ENCODE data around the gene MYBBP1A. TPM values are rescaled to one million over a fixed set of nuclear protein-coding genes. Genes with fewer than 3 reads are reported as not detected.
"Not testable (repeated sequence)": the region's sequence is repeated elsewhere in the genome, so short reads cannot be mapped to it uniquely, and the experiment has no call there.

MYBBP1A gene
- total RNA-seq, 1 experiment from 2014 or later, result 163 TPM

- Mint-ChIP-seq H3K9me3 (no peaks in the 10 kb centered on the region), H3K4me1 (peaks cover 26% of the 10 kb centered on the region), H3K27me3 (ENCODE audit: low read depth) (peaks cover 40% of the 10 kb centered on the region), H3K4me3 (no peak overlapping the region), H3K27ac (no peak overlapping the region), H3K36me3 (no peaks in the 10 kb centered on the region)
- ChIA-PET POLR2A (interaction anchor here (0.6 to 1.2 kb wide), 2 partner anchors 12 to 13 kb away, joined by 3 read pairs; no protein-coding TSS in a partner anchor), CTCF (interaction anchor here (0.5 to 2.3 kb wide), 9 partner anchors 13 to 736 kb away, joined by 3 to 19 read pairs (median 3); partner anchors contain the start of gene NCBP3)
- DNase-seq (ENCODE audit: low spot score) (no peak), ATAC-seq (no peak)
- no peak for TF ChIP-seq TCF7 (CRISPR knock-in tag; IDR thresholded peaks at IDR 0.05; ENCODE audit: low read depth)
- TF ChIP-seq GTF2I (CRISPR knock-in tag; conservative IDR thresholded peaks at IDR 0.05), result no peak
- TF ChIP-seq ELF4 (CRISPR knock-in tag; IDR thresholded peaks at IDR 0.05; ENCODE audit: low read depth), result no peak
- TF ChIP-seq KAT7 (CRISPR knock-in tag; IDR thresholded peaks at IDR 0.05; ENCODE audit: borderline replicate concordance), result no peak
Measured at GRCh38 chr17:4582101-4582501, 26.9 kb upstream of the MYBBP1A start.

- Mint-ChIP-seq H3K27ac (no peak overlapping the region), H3K4me3 (no peak overlapping the region), H3K27me3 (ENCODE audit: low read depth) (peaks cover 25% of the 10 kb centered on the region), H3K36me3 (no peaks in the 10 kb centered on the region), H3K9me3 (no peaks in the 10 kb centered on the region), H3K4me1 (peaks cover 36% of the 10 kb centered on the region)
- ChIA-PET POLR2A (no interaction called here), CTCF (interaction anchor here (1.7 to 2.3 kb wide), 2 partner anchors 13 to 15 kb away, joined by 6 to 19 read pairs; no protein-coding TSS in a partner anchor)
- ATAC-seq, result no peak
- no peak for DNase-seq (ENCODE audit: low spot score)
- TF ChIP-seq CDX4 (CRISPR knock-in tag; IDR thresholded peaks at IDR 0.05; ENCODE audit: borderline replicate concordance), result no peak
- TF ChIP-seq E2F5 (CRISPR knock-in tag; IDR thresholded peaks at IDR 0.05), result no peak
- no peak for TF ChIP-seq ATF3 (CRISPR knock-in tag; conservative IDR thresholded peaks at IDR 0.05)
- no peak for TF ChIP-seq E2F4 (CRISPR knock-in tag; IDR thresholded peaks at IDR 0.05; ENCODE audit: borderline replicate concordance, low read depth)
- no peak for TF ChIP-seq ZNF416 (CRISPR knock-in tag; IDR thresholded peaks at IDR 0.05)
- no peak for TF ChIP-seq SP1 (CRISPR knock-in tag; conservative IDR thresholded peaks at IDR 0.05)
- TF ChIP-seq MYBL2 (CRISPR knock-in tag; IDR thresholded peaks at IDR 0.05), result no peak
- TF ChIP-seq ZNF121 (CRISPR knock-in tag; IDR thresholded peaks at IDR 0.05), result no peak
- TF ChIP-seq NFYB (CRISPR knock-in tag; conservative IDR thresholded peaks at IDR 0.05; ENCODE audit: low read depth), result no peak
- TF ChIP-seq SMAD4 (CRISPR knock-in tag; IDR thresholded peaks at IDR 0.05), result no peak
- TF ChIP-seq FOXJ3 (CRISPR knock-in tag; IDR thresholded peaks at IDR 0.05; ENCODE audit: borderline replicate concordance), result no peak
Measured at GRCh38 chr17:4580291-4580690, 25.1 kb upstream of the MYBBP1A start.

GRCh38 chr17:4579678-4580077 lies 24.5 kb upstream of the MYBBP1A start:
- no peak for ATAC-seq
- TF ChIP-seq ERG (CRISPR knock-in tag; IDR thresholded peaks at IDR 0.05), result no peak
- no peak for TF ChIP-seq E2F5 (CRISPR knock-in tag; IDR thresholded peaks at IDR 0.05)
- no peak for TF ChIP-seq CBFB (CRISPR knock-in tag; IDR thresholded peaks at IDR 0.05; ENCODE audit: low read depth)
- TF ChIP-seq ZNF423 (CRISPR knock-in tag; IDR thresholded peaks at IDR 0.05), result no peak
- TF ChIP-seq MLX (CRISPR knock-in tag; IDR thresholded peaks at IDR 0.05), result no peak
- no peak for TF ChIP-seq MAX (CRISPR knock-in tag; IDR thresholded peaks at IDR 0.05)
- no peak for TF ChIP-seq FOXK1 (CRISPR knock-in tag; IDR thresholded peaks at IDR 0.05)

GRCh38 chr17:4578349-4578748 lies 23.2 kb upstream of the MYBBP1A start:
- ATAC-seq; H3K27ac Mint-ChIP-seq; DNase-seq (ENCODE audit: low spot score); POLR2A ChIA-PET; H3K9me3 Mint-ChIP-seq; CTCF ChIA-PET; H3K36me3 Mint-ChIP-seq; H3K4me3 Mint-ChIP-seq: not testable (repeated sequence)
- Mint-ChIP-seq H3K4me1 (peaks cover 34% of the 10 kb centered on the region), H3K27me3 (ENCODE audit: low read depth) (peaks cover 14% of the 10 kb centered on the region)

More at GRCh38 chr17:4579678-4580077, 24.5 kb upstream of the MYBBP1A start:
- Mint-ChIP-seq H3K4me3 (no peak overlapping the region), H3K36me3 (no peaks in the 10 kb centered on the region), H3K27me3 (ENCODE audit: low read depth) (peaks cover 21% of the 10 kb centered on the region), H3K27ac (no peak overlapping the region), H3K4me1 (peaks cover 38% of the 10 kb centered on the region), H3K9me3 (no peaks in the 10 kb centered on the region)
- DNase-seq (ENCODE audit: low spot score), result no peak
- CTCF ChIA-PET, result interaction anchor here (1.7 kb wide), 1 partner anchor 16 kb away, joined by 6 read pairs; no protein-coding TSS in a partner anchor
- POLR2A ChIA-PET, result no interaction called here
